Activated T-cell treated with anti-CD3 and anti-CD28 coated beads for 1 hour (primary cell): ENCODE measurements around the gene ARHGEF1.

ENCODE experiments used
- DNase-seq: peaks from one replicate; pipeline ENCODE4 v3.0.0-alpha.2; 2020; ENCODE audit warnings: low read depth

The ARHGEF1 gene

GRCh38 chr19:41918653-41919244, 35.8 kb downstream of the ARHGEF1 start:
- DNase-seq = no peak

- DNase-seq = no peak
Measured at GRCh38 chr19:41919948-41920712, 37.1 kb downstream of the ARHGEF1 start.

GRCh38 chr19:41920882-41921576, 38.0 kb downstream of the ARHGEF1 start:
- DNase-seq = no peak

DNA sequence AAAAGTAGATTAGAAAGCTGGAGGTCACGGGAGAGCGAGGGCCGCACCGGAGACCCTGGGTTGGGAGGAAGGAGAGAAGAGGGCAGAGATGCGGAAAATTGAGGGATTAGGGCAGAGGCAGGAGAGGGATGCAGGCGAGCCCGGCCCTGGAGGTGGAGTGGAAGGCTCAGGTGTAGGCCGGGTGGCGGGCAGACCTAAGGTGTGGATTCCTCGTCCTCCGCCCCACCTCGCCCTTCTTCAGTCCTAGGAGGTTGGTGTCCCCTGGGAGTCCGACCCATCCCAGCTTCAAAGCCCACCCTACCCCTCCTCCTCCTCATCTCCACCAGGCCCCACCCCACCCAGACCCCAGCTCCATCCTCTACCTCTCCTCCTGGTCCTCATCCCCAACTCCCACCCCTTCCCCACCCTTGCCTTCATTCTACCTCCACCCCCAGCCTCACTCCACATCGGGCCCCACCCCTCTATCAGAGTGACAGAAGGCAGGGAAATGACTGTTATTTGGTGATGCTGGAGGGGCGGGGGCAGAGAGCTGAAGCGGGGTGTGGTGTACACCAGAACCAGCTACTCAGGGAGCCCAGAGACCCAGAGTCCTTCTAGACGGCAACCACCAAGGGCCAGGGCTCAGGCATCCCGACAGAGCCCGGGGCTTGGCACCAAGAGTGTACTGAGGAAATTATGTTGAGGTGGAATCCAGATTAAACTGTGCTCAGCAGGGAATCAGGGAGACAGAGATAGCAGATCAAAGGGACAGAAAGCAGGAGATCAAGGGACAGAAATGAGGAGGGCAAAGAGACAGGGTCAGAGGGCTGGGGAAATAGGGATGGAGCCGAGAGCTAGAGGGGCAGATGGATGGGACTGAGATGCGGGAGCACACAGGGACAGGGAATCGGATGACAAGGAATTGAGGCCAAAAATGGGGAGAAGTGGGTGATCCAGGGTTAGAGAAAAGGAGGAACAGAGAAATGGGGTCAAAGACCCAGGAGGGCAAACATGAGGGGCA, 38.9 kb downstream of the ARHGEF1 start:
- no peak for DNase-seq

- DNase-seq = no peak
Measured at GRCh38 chr19:41922585-41922984, 39.6 kb downstream of the ARHGEF1 start.

GRCh38 chr19:41923045-41923788, 40.2 kb downstream of the ARHGEF1 start:
- no peak for DNase-seq

DNA sequence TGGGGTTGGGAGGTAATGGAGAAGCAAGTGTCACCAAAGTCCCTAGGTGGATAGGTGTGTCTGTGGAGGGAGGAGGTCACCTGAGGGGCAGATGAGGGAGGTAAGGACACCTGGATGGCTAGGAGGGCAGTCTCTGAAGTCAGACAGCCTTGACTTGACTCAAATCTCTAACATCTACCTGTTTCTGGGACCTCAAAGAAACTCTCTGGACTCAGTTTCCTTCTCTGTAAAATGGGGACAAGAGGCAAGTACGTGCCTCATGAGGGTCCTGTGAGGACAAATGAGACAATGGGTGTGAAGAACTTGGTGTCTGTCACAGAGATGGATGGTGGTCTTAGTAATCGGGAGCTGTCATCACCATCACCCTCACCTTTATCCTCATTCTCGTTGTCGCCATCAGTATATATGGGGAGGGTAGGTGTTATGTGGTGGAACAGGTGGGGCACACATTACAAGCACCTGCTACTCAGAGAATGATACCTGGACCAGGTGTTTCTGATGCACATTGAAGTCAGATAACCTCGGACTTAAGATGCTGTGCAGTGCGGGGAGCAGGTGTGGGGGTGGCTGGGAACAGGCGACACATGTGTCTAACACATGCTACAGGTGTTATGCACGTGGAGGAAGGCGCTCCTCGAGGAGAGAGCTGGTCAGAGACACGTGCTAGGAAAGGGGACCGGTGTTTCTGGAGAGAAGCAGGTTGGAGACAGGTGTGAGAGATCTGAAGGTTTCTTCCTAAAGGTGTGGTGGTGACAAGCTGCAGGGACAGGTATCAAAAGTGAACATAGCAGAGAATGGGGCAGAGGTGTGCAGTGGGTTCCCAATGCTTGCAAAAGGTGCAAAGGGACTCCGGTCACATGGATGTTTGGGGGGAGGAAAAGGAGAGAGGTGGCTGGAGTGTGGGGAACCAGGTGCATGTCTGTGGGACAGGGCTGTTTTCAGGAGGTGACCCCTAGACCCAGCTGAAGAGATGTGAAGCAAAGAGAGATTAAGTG, 41.5 kb downstream of the ARHGEF1 start:
- DNase-seq = no peak

DNA sequence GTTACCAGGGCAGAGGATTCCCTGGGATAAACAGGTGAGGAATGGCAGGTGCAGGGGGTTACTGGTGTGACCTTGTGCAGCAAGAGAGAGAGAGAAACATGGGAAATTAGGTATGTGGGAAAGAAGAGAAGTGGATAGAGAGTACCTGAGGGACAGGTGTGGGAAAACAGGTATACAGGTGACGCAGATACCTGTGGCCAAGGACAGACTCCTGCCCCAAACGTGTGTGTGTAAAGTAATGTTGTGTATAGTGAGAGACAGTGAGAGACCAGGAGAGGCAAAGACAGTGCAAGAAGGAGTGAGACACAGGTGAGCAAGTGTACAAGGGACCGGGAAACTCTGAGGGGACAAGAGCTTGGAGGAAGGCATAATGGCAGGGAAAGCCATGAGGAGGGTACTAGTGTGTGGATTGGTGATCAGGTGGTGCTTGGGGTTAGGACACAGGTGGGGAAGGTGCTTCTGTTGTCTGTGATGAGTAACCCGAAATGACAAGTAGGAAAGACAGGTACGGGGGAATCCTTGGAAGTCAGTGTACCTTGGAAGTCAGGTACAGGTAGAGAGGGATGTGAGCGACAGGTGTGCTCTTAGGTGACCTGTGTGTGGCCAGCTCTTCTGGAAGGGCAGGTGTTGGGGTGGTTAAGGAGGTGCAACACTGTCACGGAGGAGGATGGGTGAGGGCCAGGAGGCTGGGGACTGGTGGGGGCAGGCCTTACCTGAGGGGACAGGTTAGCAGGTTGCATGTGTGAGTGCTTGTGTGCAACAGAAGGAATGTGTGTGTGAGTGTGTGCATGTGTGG, 42.4 kb downstream of the ARHGEF1 start:
- DNase-seq = no peak

DNA sequence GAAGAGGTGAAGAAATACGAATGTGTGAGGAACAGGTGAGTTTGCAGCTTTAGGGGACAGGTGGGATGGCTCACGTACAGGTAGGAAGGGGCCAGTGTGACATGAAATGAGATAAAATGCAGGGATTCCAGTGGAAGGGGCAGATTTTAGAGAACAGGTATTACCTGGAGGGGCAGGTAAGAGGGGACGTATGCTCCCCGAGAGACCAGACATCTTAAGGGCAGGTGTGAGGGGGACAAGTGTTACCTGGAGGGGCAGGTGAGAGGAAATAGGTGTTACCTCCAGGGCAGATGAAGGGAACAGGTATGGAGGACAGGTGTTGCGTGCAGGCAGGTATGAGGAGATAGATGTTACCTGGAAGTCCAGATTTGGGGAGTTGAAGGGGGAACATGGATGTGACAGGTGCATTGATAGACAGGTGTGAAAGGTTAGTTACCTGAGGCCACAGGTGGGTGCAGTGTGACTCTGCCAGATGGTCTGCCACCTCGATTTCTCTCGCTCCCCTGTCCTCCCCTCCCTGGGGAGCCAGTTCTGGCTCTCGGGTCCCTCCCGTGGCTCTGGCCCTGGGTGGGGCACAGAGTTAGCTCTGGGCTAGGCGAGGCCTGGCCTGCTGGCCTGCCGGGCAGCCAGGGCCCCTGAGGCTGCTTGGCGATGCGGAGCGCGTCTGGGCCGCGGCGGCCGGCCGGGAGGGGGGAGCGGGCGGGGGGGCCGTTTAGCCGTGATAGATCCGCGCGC, 43.2 kb downstream of the ARHGEF1 start:
- DNase-seq = no peak

- no peak for DNase-seq
Measured at GRCh38 chr19:41926763-41927496, 43.9 kb downstream of the ARHGEF1 start.

- no peak for DNase-seq
Measured at GRCh38 chr19:41927497-41928192, 44.7 kb downstream of the ARHGEF1 start.

GRCh38 chr19:41928221-41928683, 45.3 kb downstream of the ARHGEF1 start, which contains the start of gene ERFL:
ERFL (minus strand) TSS chr19:41928449; CDS start chr19:41912919, 15,530 bp downstream.
- DNase-seq = no peak

DNA sequence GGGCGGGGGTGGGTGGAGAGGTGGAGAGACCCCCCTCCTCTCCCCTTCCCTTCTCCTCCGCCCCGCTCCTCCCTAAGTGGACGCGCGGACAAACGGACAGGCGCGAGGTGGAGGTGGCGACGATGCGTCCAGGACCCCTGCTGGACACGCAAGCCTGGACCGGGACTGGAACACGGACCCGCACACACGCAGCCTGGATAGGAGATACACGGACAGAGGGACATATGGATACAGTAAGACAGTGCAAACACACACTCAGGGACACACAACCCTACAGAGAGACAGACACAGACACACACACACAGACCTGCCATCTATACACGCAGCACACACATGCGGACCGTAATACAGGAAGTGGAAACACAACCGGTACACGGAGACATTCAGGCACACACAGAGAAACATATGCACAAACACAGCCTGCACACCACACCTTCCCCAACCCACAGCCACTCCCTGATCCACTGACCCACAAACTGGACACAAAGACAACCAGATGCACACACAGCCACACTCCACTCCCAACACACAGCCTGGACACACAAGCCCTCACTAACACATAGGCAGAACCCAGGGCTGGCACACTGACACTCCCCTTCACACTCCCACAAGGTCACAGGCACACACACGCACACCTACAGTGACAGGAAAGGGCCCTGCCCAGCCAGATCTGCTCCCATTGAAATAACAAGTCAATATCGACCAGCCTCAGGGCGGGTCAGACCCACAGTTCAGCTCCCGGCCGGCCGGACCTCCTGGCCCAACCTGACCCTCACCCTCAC, 46.0 kb downstream of the ARHGEF1 start:
- DNase-seq = no peak

DNA sequence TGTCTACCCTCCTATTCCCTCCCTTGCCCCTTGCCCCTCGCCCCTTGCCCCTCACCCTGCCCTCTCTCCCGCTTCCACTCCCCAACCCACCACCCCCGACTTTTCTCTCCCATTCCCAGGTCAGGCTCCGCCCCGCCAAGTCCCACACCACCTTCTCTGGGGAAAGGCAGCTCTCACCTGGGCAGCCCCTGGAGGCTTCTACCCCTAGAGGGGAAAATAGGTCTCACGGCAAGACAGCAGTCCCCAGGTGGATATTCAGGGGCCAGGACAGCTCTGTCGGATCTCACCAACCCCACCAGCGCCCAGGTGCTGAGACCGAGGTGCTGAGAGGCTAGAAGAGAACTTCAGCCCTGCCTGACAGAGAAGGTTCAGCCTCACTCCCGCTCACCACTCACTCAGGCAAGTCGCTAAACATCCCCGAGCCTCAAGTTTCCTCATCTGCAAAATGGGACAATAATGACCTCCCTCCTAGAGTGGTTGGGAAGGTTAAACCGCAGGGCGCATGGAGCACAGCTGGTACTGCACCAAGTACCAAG, 46.6 kb downstream of the ARHGEF1 start:
- no peak for DNase-seq

DNA sequence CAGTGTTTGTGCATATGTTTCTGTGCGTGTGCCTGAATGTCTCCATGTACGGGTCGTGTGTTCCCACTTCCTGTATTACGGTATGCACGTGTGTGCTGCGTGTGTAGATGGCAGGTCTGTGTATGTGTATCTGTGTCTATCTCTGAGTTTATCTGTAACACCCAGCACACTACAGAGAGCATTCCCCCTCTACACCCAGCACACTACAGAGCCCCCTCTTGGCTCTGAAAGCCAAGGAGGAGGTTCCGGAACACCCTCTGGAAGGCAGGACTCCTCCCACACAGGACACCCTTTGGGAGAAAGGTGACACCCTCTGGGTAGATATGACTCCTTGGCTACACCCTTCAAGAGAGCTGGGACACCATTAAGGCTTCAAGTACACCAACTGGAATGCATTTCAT, 47.3 kb downstream of the ARHGEF1 start:
- DNase-seq = no peak
